GM12878 (cell line): ENCODE results near the gene AOPEP. TPM values are rescaled to one million over a fixed set of nuclear protein-coding genes. Genes with fewer than 3 reads are reported as not detected.

Experiments used
- ATAC-seq: fragments of 200-7000 bp; cut with Tn5 transposase; 3 replicates; pipeline ENCODE4 v1.9.1; 2020; ENCODE audit warnings: mild to moderate bottlenecking, moderate library complexity
- BruUV-seq: library from RNA; stranded (reverse); fragments of 400-500 nt; replicated peaks from 2 replicates; lab custom pipeline; 2021; lab: Mats Ljungman, UMichigan
- CTCF ChIA-PET: fragments of 300-600 bp; sonication (Branson Sonifier 250); formaldehyde crosslinking; extraction: SDS; loops from one replicate; lab custom pipeline; 2021; ENCODE audit warnings: inconsistent platforms; lab: Yijun Ruan, JAX
- POLR2A ChIA-PET: fragments of 350-600 bp; formaldehyde crosslinking; extraction: SDS; loops from one replicate; lab custom pipeline; 2021; ENCODE audit warnings: inconsistent platforms; lab: Charles Lee
- RAD21 ChIA-PET: fragments of 300-600 bp; sonication (Branson Sonifier 250); formaldehyde crosslinking; loops from one replicate; lab custom pipeline; 2023; ENCODE audit warnings: antibody characterized with exemption; ENCODE audit not compliant: unreplicated experiment; lab: Charles Lee
- SMC1A ChIA-PET: fragments of 300-600 bp; sonication (Branson Sonifier 250); formaldehyde crosslinking; loops from one replicate; lab custom pipeline; 2023; ENCODE audit not compliant: unreplicated experiment, uncharacterized antibody; lab: Charles Lee
- DNase-seq: peaks from one replicate; pipeline ENCODE4 v3.0.0-alpha.2; 2011; ENCODE audit warnings: low read depth, low spot score
- FAIRE-seq: peaks from 3 replicates; lab custom pipeline; 2011; peaks lifted over from hg19 to GRCh38; lab: Jason Lieb, UNC
- H2AFZ ChIP-seq: 2 replicates; pipeline ENCODE4 v1.6.0; 2011; ENCODE audit warnings: low read depth, low read length, control low read depth; ENCODE audit not compliant: control insufficient read depth
- H3K27ac ChIP-seq: 2 replicates; pipeline ENCODE4 v1.5.1; 2011; ENCODE audit warnings: control low read depth; ENCODE audit not compliant: control insufficient read depth, insufficient read depth
- H3K27me3 ChIP-seq, 2 experiments: replicated peaks in 1 of 2; 2 replicates each; pipeline versions ENCODE4 v1.6.0 to v1.6.1; 2011; ENCODE audit warnings: low read length in 1 of 2; ENCODE audit not compliant: control insufficient read depth in 2 of 2, insufficient read depth in 2 of 2
- H3K36me3 ChIP-seq, 2 experiments: 2 replicates each; pipeline ENCODE4 v1.5.1; 2011; ENCODE audit warnings: low read length in 1 of 2; ENCODE audit not compliant: control insufficient read depth in 2 of 2, insufficient read depth in 2 of 2
- H3K4me1 ChIP-seq: 2 replicates; pipeline ENCODE4 v1.6.1; 2011; ENCODE audit warnings: mild to moderate bottlenecking, low read length, moderate library complexity, mixed read lengths; ENCODE audit not compliant: control insufficient read depth, insufficient read depth
- H3K4me2 ChIP-seq: 2 replicates; pipeline ENCODE4 v1.6.0; 2011; ENCODE audit warnings: control low read depth; ENCODE audit not compliant: control insufficient read depth, insufficient read depth
- H3K4me3 ChIP-seq: fragments of 200-600 bp; sonication (generic); 2 replicates; pipeline ENCODE4 v1.5.1; 2016
- H3K79me2 ChIP-seq: 2 replicates; pipeline ENCODE4 v1.6.0; 2011; ENCODE audit warnings: low read length; ENCODE audit not compliant: control insufficient read depth, insufficient read depth
- H3K9ac ChIP-seq: 2 replicates; pipeline ENCODE4 v1.8.0; 2011; ENCODE audit warnings: low read length, control low read depth, mixed read lengths; ENCODE audit not compliant: control insufficient read depth, insufficient read depth
- H3K9me3 ChIP-seq: replicated peaks from 3 replicates; pipeline ENCODE4 v1.5.1; 2011; ENCODE audit warnings: mild to moderate bottlenecking, low read length; ENCODE audit not compliant: control insufficient read depth, insufficient read depth
- H4K20me1 ChIP-seq: 2 replicates; pipeline ENCODE4 v1.6.0; 2011; ENCODE audit not compliant: control insufficient read depth, insufficient read depth
- BMI1 ChIP-seq: fragments of 450-650 bp; IDR thresholded peaks from 2 replicates; pipeline ENCODE4 v1.6.1; 2016; ENCODE audit warnings: mild to moderate bottlenecking, moderate library complexity, borderline replicate concordance
- CHD2 ChIP-seq: IDR thresholded peaks from 2 replicates; pipeline ENCODE4 v1.6.1; 2011; ENCODE audit warnings: low read depth, low read length, improper control_type of control experiment, borderline replicate concordance
- HCFC1 ChIP-seq: fragments of 150-350 bp; IDR thresholded peaks from 2 replicates; pipeline ENCODE4 v1.6.1; 2014; ENCODE audit warnings: low read length
- HDAC6 ChIP-seq: fragments of 200-600 bp; sonication (generic); IDR thresholded peaks from one replicate; pipeline ENCODE4 v1.8.0; 2017; ENCODE audit warnings: antibody characterized with exemption; ENCODE audit not compliant: unreplicated experiment
- LARP7 ChIP-seq: fragments of 450-650 bp; IDR thresholded peaks from 2 replicates; pipeline ENCODE4 v1.6.1; 2017; ENCODE audit warnings: mild to moderate bottlenecking
- MXI1 ChIP-seq: fragments of 150-350 bp; IDR thresholded peaks from 2 replicates; pipeline ENCODE4 v1.6.1; 2011; ENCODE audit warnings: low read depth, mild to moderate bottlenecking, inconsistent platforms, low read length, improper control_type of control experiment
- NR2F1 ChIP-seq: fragments of 450-650 bp; conservative IDR thresholded peaks from 2 replicates; pipeline ENCODE4 v1.6.1; 2017; ENCODE audit warnings: mild to moderate bottlenecking
- RB1 ChIP-seq: fragments of 450-650 bp; formaldehyde crosslinking; IDR thresholded peaks from 2 replicates; pipeline ENCODE4 v1.6.1; 2017; ENCODE audit warnings: mild to moderate bottlenecking, borderline replicate concordance
- SMARCA5 ChIP-seq: fragments of 450-650 bp; IDR thresholded peaks from 2 replicates; pipeline ENCODE4 v1.6.1; 2017; ENCODE audit warnings: mild to moderate bottlenecking
- TARDBP ChIP-seq: IDR thresholded peaks from 2 replicates; pipeline ENCODE4 v1.6.1; 2016; ENCODE audit warnings: borderline replicate concordance
- ZNF217 ChIP-seq: fragments of 450-650 bp; IDR thresholded peaks from 2 replicates; pipeline ENCODE4 v1.6.1; 2017; ENCODE audit warnings: antibody characterized with exemption, mild to moderate bottlenecking
- ZNF622 ChIP-seq: fragments of 450-650 bp; IDR thresholded peaks from 2 replicates; pipeline ENCODE4 v1.6.1; 2017; ENCODE audit warnings: mild to moderate bottlenecking, inconsistent platforms
- WGBS: methylation state at CpG from one replicate; pipeline ENCODE4 v1.1.6; 2016; ENCODE audit warnings: low lambda C conversion rate; ENCODE audit not compliant: insufficient replicate concordance, insufficient coverage; ENCODE audit errors: missing lambda C conversion rate; 5-methylcytosine and 5-hydroxymethylcytosine counted together
- in situ Hi-C: fragments of 300-500 bp; cut with MboI; formaldehyde crosslinking; loops from 9 replicates; pipeline ENCODE4 v1.14.3; 2018; ENCODE audit warnings: mixed read lengths
- intact Hi-C: fragments of 100-400 bp; cut with micrococcal nuclease; formaldehyde crosslinking; loops from one replicate; pipeline ENCODE4 v1.14.2; 2022; ENCODE audit not compliant: unreplicated experiment
- polyA plus RNA-seq, 11 experiments: library from polyadenylated mRNA; depleted of rRNA in 4 of 11; unstranded in 6 of 11; stranded (reverse) in 5 of 11; fragments of >200 nt; fragmentation: Nextera tagmentation in 4 of 11; fragmentation: Illumina TruSeq in 1 of 11; extraction: Ambion mirVana in 4 of 11; extraction: Trizol in 1 of 11; gene quantifications; 1 replicate in 1 of 11; 2 replicates in 10 of 11; pipeline versions ENCODE4 v1.2.1 to v1.2.3, GENCODE V29; 2011 to 2016; ENCODE audit warnings: inconsistent platforms in 2 of 11, missing spikeins in 2 of 11, low read depth in 1 of 11
- total RNA-seq, 4 experiments: library from RNA; depleted of rRNA in 3 of 4; stranded (reverse); fragments of >200 nt in 3 of 4; fragmentation: Illumina TruSeq in 1 of 4; extraction: Trizol in 1 of 4; gene quantifications; 2 replicates each; pipeline versions ENCODE4 v1.2.1 to v1.2.3, GENCODE V29; 2013 to 2021
- TF ChIP-seq, protein P1 (sequence below): IDR thresholded peaks from 2 replicates; pipeline ENCODE4 v1.6.1; 2012; ENCODE audit warnings: mild to moderate bottlenecking, low read depth, low read length
- TF ChIP-seq, protein P2 (sequence below): fragments of 450-650 bp; IDR thresholded peaks from 2 replicates; pipeline ENCODE4 v1.6.1; 2017; ENCODE audit warnings: antibody characterized with exemption, mild to moderate bottlenecking, moderate library complexity
- TF ChIP-seq, protein P3 (sequence below): fragments of 450-650 bp; IDR thresholded peaks from 2 replicates; pipeline ENCODE4 v1.6.1; 2016; ENCODE audit warnings: mild to moderate bottlenecking

Gene AOPEP
- total and polyA plus RNA-seq, 10 of the 15 experiments (the other 5 are each of a cell fraction or from before 2014, with no cell fraction given): 2.3 to 16.9 (median 10.1) TPM

DNA sequence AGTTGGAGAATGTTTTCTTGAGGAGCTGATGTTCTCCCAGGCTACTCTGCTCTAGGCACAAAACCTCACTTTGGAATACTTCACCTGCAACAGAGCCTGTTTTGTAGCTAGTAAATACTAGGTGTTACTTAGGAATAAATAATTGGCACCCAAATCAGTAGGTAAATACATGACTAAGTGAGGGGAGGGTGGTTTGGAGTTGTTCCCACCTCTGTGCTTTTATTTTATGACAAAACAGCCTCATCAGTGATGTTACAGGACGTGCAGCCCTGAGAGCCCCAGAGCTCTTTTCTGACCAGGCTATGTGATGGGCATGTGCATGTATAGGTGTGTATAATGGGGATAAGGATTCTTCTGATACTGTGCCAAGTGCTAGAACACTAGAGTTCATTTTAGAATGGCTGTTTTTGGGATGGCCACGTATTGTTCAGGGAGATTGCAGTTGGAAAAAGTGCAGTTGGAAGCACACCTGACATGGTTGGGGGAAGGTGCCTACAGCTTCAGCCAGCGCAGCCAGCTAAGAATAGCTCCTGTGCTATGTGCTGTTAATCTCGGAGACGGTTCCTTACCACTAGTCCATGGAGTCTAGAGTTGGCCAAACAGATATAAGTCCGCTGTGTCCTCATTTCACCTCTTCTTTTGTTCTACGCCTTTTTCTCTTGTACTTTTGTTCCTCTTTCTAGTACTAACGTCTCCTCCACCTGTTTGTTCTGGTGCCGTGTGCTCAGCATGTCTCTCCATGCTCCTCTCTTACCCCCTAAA, 306.3 kb downstream of the AOPEP start (continued):
- TF ChIP-seq, protein P1, sequence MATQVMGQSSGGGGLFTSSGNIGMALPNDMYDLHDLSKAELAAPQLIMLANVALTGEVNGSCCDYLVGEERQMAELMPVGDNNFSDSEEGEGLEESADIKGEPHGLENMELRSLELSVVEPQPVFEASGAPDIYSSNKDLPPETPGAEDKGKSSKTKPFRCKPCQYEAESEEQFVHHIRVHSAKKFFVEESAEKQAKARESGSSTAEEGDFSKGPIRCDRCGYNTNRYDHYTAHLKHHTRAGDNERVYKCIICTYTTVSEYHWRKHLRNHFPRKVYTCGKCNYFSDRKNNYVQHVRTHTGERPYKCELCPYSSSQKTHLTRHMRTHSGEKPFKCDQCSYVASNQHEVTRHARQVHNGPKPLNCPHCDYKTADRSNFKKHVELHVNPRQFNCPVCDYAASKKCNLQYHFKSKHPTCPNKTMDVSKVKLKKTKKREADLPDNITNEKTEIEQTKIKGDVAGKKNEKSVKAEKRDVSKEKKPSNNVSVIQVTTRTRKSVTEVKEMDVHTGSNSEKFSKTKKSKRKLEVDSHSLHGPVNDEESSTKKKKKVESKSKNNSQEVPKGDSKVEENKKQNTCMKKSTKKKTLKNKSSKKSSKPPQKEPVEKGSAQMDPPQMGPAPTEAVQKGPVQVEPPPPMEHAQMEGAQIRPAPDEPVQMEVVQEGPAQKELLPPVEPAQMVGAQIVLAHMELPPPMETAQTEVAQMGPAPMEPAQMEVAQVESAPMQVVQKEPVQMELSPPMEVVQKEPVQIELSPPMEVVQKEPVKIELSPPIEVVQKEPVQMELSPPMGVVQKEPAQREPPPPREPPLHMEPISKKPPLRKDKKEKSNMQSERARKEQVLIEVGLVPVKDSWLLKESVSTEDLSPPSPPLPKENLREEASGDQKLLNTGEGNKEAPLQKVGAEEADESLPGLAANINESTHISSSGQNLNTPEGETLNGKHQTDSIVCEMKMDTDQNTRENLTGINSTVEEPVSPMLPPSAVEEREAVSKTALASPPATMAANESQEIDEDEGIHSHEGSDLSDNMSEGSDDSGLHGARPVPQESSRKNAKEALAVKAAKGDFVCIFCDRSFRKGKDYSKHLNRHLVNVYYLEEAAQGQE: no peak
- TF ChIP-seq LARP7 (no peak), HCFC1 (no peak), HDAC6 (no peak)

GRCh38 chr9:95035846-95036245, 309.3 kb downstream of the AOPEP start:
- ChIA-PET SMC1A (no interaction called here), RAD21 (no interaction called here), CTCF (interaction anchor here (0.8 kb wide), 1 partner anchor 10 kb away, joined by 4 read pairs; no protein-coding TSS in a partner anchor), POLR2A (no interaction called here)
- Histone ChIP-seq H3K79me2 (no peaks in the 10 kb centered on the region), H3K9me3 (no peaks in the 10 kb centered on the region), H4K20me1 (no peaks in the 10 kb centered on the region), H3K4me3 (no peak overlapping the region), H2AFZ (no peak overlapping the region), H3K27ac (no peak overlapping the region), H3K4me2 (no peak overlapping the region), H3K36me3 (peaks cover 0 to 1% of the 10 kb centered on the region in 2 experiments; a peak in 2 of 4 replicates), H3K9ac (no peak overlapping the region), H3K4me1 (no peaks in the 10 kb centered on the region; the same call in 1 of the 2 replicates), H3K27me3 (no peaks in the 10 kb centered on the region)
- intact Hi-C loops (no loop called here), in situ Hi-C loops (no loop called here)
- FAIRE-seq: no peak
- no TSS peak for BruUV-seq
- no peak for ATAC-seq
- WGBS: 83% methylated on average over 3 of the region's 3 CpGs
- DNase-seq: no peak
- TF ChIP-seq NR2F1: no peak
- no peak for TF ChIP-seq ZNF217
- no peak for TF ChIP-seq RB1
- TF ChIP-seq CHD2: no peak
- TF ChIP-seq, protein P2, sequence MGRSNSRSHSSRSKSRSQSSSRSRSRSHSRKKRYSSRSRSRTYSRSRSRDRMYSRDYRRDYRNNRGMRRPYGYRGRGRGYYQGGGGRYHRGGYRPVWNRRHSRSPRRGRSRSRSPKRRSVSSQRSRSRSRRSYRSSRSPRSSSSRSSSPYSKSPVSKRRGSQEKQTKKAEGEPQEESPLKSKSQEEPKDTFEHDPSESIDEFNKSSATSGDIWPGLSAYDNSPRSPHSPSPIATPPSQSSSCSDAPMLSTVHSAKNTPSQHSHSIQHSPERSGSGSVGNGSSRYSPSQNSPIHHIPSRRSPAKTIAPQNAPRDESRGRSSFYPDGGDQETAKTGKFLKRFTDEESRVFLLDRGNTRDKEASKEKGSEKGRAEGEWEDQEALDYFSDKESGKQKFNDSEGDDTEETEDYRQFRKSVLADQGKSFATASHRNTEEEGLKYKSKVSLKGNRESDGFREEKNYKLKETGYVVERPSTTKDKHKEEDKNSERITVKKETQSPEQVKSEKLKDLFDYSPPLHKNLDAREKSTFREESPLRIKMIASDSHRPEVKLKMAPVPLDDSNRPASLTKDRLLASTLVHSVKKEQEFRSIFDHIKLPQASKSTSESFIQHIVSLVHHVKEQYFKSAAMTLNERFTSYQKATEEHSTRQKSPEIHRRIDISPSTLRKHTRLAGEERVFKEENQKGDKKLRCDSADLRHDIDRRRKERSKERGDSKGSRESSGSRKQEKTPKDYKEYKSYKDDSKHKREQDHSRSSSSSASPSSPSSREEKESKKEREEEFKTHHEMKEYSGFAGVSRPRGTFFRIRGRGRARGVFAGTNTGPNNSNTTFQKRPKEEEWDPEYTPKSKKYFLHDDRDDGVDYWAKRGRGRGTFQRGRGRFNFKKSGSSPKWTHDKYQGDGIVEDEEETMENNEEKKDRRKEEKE: no peak
- TF ChIP-seq BMI1: no peak
- TF ChIP-seq TARDBP: no peak
- TF ChIP-seq HDAC6: no peak
- TF ChIP-seq, protein P3, sequence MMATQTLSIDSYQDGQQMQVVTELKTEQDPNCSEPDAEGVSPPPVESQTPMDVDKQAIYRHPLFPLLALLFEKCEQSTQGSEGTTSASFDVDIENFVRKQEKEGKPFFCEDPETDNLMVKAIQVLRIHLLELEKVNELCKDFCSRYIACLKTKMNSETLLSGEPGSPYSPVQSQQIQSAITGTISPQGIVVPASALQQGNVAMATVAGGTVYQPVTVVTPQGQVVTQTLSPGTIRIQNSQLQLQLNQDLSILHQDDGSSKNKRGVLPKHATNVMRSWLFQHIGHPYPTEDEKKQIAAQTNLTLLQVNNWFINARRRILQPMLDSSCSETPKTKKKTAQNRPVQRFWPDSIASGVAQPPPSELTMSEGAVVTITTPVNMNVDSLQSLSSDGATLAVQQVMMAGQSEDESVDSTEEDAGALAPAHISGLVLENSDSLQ: no peak
- TF ChIP-seq ZNF622: no peak
- TF ChIP-seq SMARCA5: no peak
- no peak for TF ChIP-seq MXI1
